Bronchial epithelial cell (primary cell): ENCODE data around the gene USE1. TPM values are rescaled to one million over a fixed set of nuclear protein-coding genes. Genes with fewer than 3 reads are reported as not detected.

ENCODE experiments used
- DNase-seq: peaks from one replicate; pipeline ENCODE4 v3.0.0-alpha.2; 2010; ENCODE audit warnings: low read depth
- FAIRE-seq: peaks from 2 replicates; lab custom pipeline; 2011; peaks lifted over from hg19 to GRCh38; lab: Jason Lieb, UNC
- H3K27me3 ChIP-seq: 2 replicates; pipeline ENCODE4 v1.5.1; 2011; ENCODE audit warnings: low read length; ENCODE audit not compliant: control insufficient read depth, insufficient read depth
- H3K36me3 ChIP-seq: 2 replicates; pipeline ENCODE4 v1.5.1; 2011; ENCODE audit warnings: low read length; ENCODE audit not compliant: control insufficient read depth, insufficient read depth
- H3K4me3 ChIP-seq: 2 replicates; pipeline ENCODE4 v1.5.1; 2011; ENCODE audit warnings: mild to moderate bottlenecking, low read depth, low read length, control low read depth
- CTCF ChIP-seq: IDR thresholded peaks from 2 replicates; pipeline ENCODE4 v1.5.1; 2011; ENCODE audit warnings: mild to moderate bottlenecking, moderate library complexity, low read length, control low read depth, inconsistent platforms; ENCODE audit not compliant: insufficient read depth, severe bottlenecking
- total RNA-seq: library from RNA; depleted of rRNA; stranded (reverse); fragments of >200 nt; gene quantifications from 2 replicates; pipeline ENCODE4 v1.2.1, GENCODE V29; 2014

USE1 gene
- total RNA-seq, 1 donor from 2014 or later = 11.8 TPM

GRCh38 chr19:17244618-17245534 lies 29.7 kb downstream of the USE1 start:
- no peak for FAIRE-seq
- peaks cover 6% of the 10 kb centered on the region for H3K36me3 ChIP-seq
- peak overlapping the region; percentile 78 for H3K4me3 ChIP-seq
- no peak for TF ChIP-seq CTCF
- H3K27me3 ChIP-seq = no peaks in the 10 kb centered on the region
- DNase-seq = no peak

GRCh38 chr19:17245535-17245984 lies 30.4 kb downstream of the USE1 start, which contains the start of gene NR2F6:
Gene NR2F6 (minus strand): TSS chr19:17245919. CDS start chr19:17245220, 699 bp downstream.
- DNase-seq (no peak), FAIRE-seq (no peak)
- peaks cover 1% of the 10 kb centered on the region for H3K36me3 ChIP-seq
- H3K4me3 ChIP-seq = peak within 1 kb of the TSS; percentile 78
- TF ChIP-seq CTCF = no peak
- H3K27me3 ChIP-seq = no peaks in the 10 kb centered on the region

- peak; percentile 66 for DNase-seq
- peak overlapping the region; percentile 45 for H3K4me3 ChIP-seq
These were observed 31.7 kb downstream of the USE1 start for GRCh38 chr19:17246681-17247425.

GRCh38 chr19:17248011-17248776 lies 33.0 kb downstream of the USE1 start:
- H3K27me3 ChIP-seq = no peaks in the 10 kb centered on the region
- TF ChIP-seq CTCF = no peak
- H3K4me3 ChIP-seq = no peak overlapping the region
- FAIRE-seq (no peak), DNase-seq (peak; percentile 70)
- no peaks in the 10 kb centered on the region for H3K36me3 ChIP-seq

More at GRCh38 chr19:17246681-17247425, 31.7 kb downstream of the USE1 start:
- H3K27me3 ChIP-seq = no peaks in the 10 kb centered on the region
- H3K36me3 ChIP-seq = no peaks in the 10 kb centered on the region
- no peak for TF ChIP-seq CTCF
- FAIRE-seq = no peak

- Histone ChIP-seq H3K27me3 (no peaks in the 10 kb centered on the region), H3K4me3 (no peak overlapping the region), H3K36me3 (no peaks in the 10 kb centered on the region)
- DNase-seq (peak; percentile 82), FAIRE-seq (no peak)
- no peak for TF ChIP-seq CTCF
These were observed 34.9 kb downstream of the USE1 start for GRCh38 chr19:17249887-17250548.
